Common myeloid progenitor, CD34-positive (primary cell): ENCODE results near the gene HYCC1.
"Not testable (repeated sequence)": the region's sequence is repeated elsewhere in the genome, so short reads cannot be mapped to it uniquely, and the experiment has no call there.

Experiments
- CTCF ChIA-PET: fragments of 350-600 bp; sonication (Branson Sonifier 250); formaldehyde crosslinking; loops from one replicate; lab custom pipeline; 2021; ENCODE audit warnings: antibody characterized with exemption; lab: Charles Lee
- POLR2A ChIA-PET: fragments of 350-600 bp; sonication (Branson Sonifier 250); formaldehyde crosslinking; loops from one replicate; lab custom pipeline; 2021; ENCODE audit warnings: antibody characterized with exemption; lab: Charles Lee
- DNase-seq, 3 donors: peaks; one replicate each; pipeline versions ENCODE4 v3.0.0 to v3.0.0-alpha.2; 2013
- H3K27ac ChIP-seq, 2 experiments: 1 replicate in 1 of 2; 2 replicates in 1 of 2; pipeline ENCODE4 v1.7.0; 2013; ENCODE audit warnings: inconsistent platforms in 2 of 2, low read length in 2 of 2, mild to moderate bottlenecking in 2 of 2, low read depth in 1 of 2, moderate library complexity in 1 of 2; ENCODE audit not compliant: severe bottlenecking in 2 of 2, insufficient read depth in 1 of 2, poor library complexity in 1 of 2
- H3K27me3 ChIP-seq, 5 experiments: replicated peaks in 2 of 5; 1 replicate in 3 of 5; 2 replicates in 2 of 5; pipeline versions ENCODE4 v1.6.1 to v1.7.0; 2013; ENCODE audit warnings: low read length in 4 of 5, mild to moderate bottlenecking in 2 of 5, moderate library complexity in 2 of 5, inconsistent platforms in 1 of 5; ENCODE audit not compliant: insufficient read depth in 5 of 5, control insufficient read depth in 4 of 5
- H3K36me3 ChIP-seq, 4 experiments: 1 replicate in 2 of 4; 2 replicates in 2 of 4; pipeline versions ENCODE4 v1.6.1 to v1.7.0; 2013; ENCODE audit warnings: low read length in 3 of 4, control low read depth in 1 of 4, mild to moderate bottlenecking in 1 of 4; ENCODE audit not compliant: control insufficient read depth in 4 of 4, insufficient read depth in 4 of 4
- H3K4me1 ChIP-seq, 4 experiments: 1 replicate in 3 of 4; 2 replicates in 1 of 4; pipeline versions ENCODE4 v1.6.1 to v1.7.1; 2013; ENCODE audit warnings: low read length in 3 of 4, mild to moderate bottlenecking in 3 of 4, control low read depth in 1 of 4, inconsistent platforms in 1 of 4, moderate library complexity in 1 of 4; ENCODE audit not compliant: control insufficient read depth in 4 of 4, insufficient read depth in 4 of 4; ENCODE audit errors: control extremely low read depth in 1 of 4
- H3K4me3 ChIP-seq, 7 experiments: 1 replicate in 4 of 7; 2 replicates in 3 of 7; pipeline versions ENCODE4 v1.5.1 to v1.7.0; 2013; ENCODE audit warnings: mild to moderate bottlenecking in 7 of 7, low read length in 6 of 7, moderate library complexity in 6 of 7, inconsistent platforms in 2 of 7, low read depth in 2 of 7, control low read depth in 1 of 7; ENCODE audit not compliant: insufficient read depth in 4 of 7, control insufficient read depth in 1 of 7; ENCODE audit errors: extremely low read depth in 1 of 7
- H3K9me3 ChIP-seq, 5 experiments: 1 replicate in 4 of 5; 2 replicates in 1 of 5; pipeline versions ENCODE4 v1.6.1 to v1.7.1; 2013; ENCODE audit warnings: low read length in 4 of 5, mild to moderate bottlenecking in 2 of 5, inconsistent platforms in 1 of 5, low read depth in 1 of 5, moderate library complexity in 1 of 5; ENCODE audit not compliant: control insufficient read depth in 4 of 5, insufficient read depth in 2 of 5; ENCODE audit errors: control extremely low read depth in 1 of 5
- WGBS: methylation state at CpG from one replicate; pipeline ENCODE4 v1.1.5; 2013; ENCODE audit not compliant: insufficient coverage; 5-methylcytosine and 5-hydroxymethylcytosine counted together

The HYCC1 gene

GRCh38 chr7:22985436-22985835, 28.5 kb downstream of the HYCC1 start:
- CTCF ChIA-PET: interaction anchor here (0.6 kb wide), 1 partner anchor 44 kb away, joined by 3 read pairs; no protein-coding TSS in a partner anchor
- peaks cover 0 to 15% (median 3%) of the 10 kb centered on the region in 4 experiments for H3K36me3 ChIP-seq
- no peak overlapping the region for H3K4me3 ChIP-seq
- POLR2A ChIA-PET: no interaction called here
- no peak for DNase-seq
- WGBS: no CpG with 5 or more reads among the region's 5 CpGs
- H3K27me3 ChIP-seq: no peaks in the 10 kb centered on the region
- H3K27ac ChIP-seq: no peak overlapping the region
- peaks cover 0 to 8% (median 0%) of the 10 kb centered on the region in 4 experiments for H3K4me1 ChIP-seq
- H3K9me3 ChIP-seq: no peaks in the 10 kb centered on the region

- Histone ChIP-seq H3K4me1 (no peaks in the 10 kb centered on the region), H3K27ac (no peak overlapping the region), H3K9me3 (no peaks in the 10 kb centered on the region), H3K36me3 (peaks cover 0 to 16% (median 3%) of the 10 kb centered on the region in 4 experiments), H3K4me3 (no peak overlapping the region), H3K27me3 (no peaks in the 10 kb centered on the region)
- WGBS: 100% methylated on average over 3 of the region's 6 CpGs
- CTCF ChIA-PET: no interaction called here
- DNase-seq: no peak
- POLR2A ChIA-PET: no interaction called here
These were observed 30.6 kb downstream of the HYCC1 start for GRCh38 chr7:22983257-22983855.

DNA sequence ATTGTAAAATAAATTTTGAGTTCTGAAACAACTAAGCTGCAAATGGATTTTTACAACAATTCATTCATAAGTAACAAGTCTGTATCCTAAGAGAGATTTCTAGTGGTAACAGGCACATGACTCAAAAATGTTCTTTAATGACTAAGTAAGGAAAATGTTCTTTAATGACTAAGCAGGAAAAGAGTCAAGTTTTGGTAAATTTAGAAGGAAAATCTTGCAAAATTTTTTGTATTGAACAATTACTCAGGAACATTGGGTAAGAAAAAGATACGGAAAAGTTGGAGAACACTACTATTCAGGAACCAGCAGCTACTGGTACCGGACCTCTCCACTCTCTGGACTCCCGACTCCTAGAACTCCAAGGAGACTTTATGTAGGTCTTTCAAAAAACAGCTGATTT, 33.5 kb downstream of the HYCC1 start:
- POLR2A ChIA-PET: no interaction called here
- Histone ChIP-seq H3K4me1 (no peaks in the 10 kb centered on the region), H3K27ac (no peak overlapping the region), H3K9me3 (no peaks in the 10 kb centered on the region), H3K27me3 (no peaks in the 10 kb centered on the region), H3K36me3 (peaks cover 6 to 25% (median 8%) of the 10 kb centered on the region in 4 experiments), H3K4me3 (no peak overlapping the region)
- 69% methylated on average over 2 of the region's 3 CpGs for WGBS
- DNase-seq: no peak
- CTCF ChIA-PET: no interaction called here

GRCh38 chr7:22979861-22980260, 34.1 kb downstream of the HYCC1 start:
- ChIA-PET CTCF (no interaction called here), POLR2A (no interaction called here)
- no peak overlapping the region for H3K4me3 ChIP-seq
- DNase-seq: no peak
- H3K36me3 ChIP-seq: peaks cover 6 to 24% (median 8%) of the 10 kb centered on the region in 4 experiments
- no peaks in the 10 kb centered on the region for H3K4me1 ChIP-seq
- 100% methylated on average over 1 of the region's 1 CpG for WGBS
- no peak overlapping the region for H3K27ac ChIP-seq
- H3K9me3 ChIP-seq: no peaks in the 10 kb centered on the region
- H3K27me3 ChIP-seq: no peaks in the 10 kb centered on the region

GRCh38 chr7:22979251-22979650, 34.7 kb downstream of the HYCC1 start:
- Histone ChIP-seq H3K27ac (no peak overlapping the region), H3K4me1 (no peaks in the 10 kb centered on the region), H3K36me3 (peaks cover 3 to 25% (median 8%) of the 10 kb centered on the region in 4 experiments), H3K9me3 (no peaks in the 10 kb centered on the region), H3K27me3 (no peaks in the 10 kb centered on the region), H3K4me3 (no peak overlapping the region)
- ChIA-PET CTCF (no interaction called here), POLR2A (no interaction called here)
- DNase-seq: no peak
- 100% methylated on average over 1 of the region's 2 CpGs for WGBS

DNA sequence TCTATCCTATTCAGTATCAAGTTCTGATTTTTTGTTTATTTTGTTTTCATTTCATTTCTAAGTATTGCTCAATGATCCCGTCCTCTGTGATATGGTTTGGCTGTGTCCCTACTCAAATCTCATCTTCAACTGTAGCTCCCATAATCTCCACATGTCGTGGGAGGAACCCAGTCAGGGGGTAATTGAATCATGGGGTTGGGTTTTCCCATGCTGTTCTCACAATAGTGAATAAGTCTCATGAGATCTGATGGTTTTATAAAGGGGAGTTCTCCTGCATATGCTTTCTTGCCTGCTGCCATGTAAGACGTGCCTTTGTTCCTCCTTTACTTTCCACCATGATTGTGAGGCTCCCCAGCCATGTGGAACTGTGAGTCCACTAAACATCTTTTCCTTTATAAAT, 39.3 kb downstream of the HYCC1 start:
- H3K27ac ChIP-seq, CTCF ChIA-PET, H3K27me3 ChIP-seq, H3K9me3 ChIP-seq, DNase-seq, H3K4me1 ChIP-seq, H3K4me3 ChIP-seq, POLR2A ChIA-PET: not testable (repeated sequence)
- 83% methylated on average over 1 of the region's 3 CpGs for WGBS
- peaks cover 0 to 24% (median 9%) of the 10 kb centered on the region in 4 experiments for H3K36me3 ChIP-seq

- no peak overlapping the region for H3K4me3 ChIP-seq
- ChIA-PET POLR2A (no interaction called here), CTCF (interaction anchor here (1.1 kb wide), 1 partner anchor 15 kb away, joined by 3 read pairs; no protein-coding TSS in a partner anchor)
- no CpG with 5 or more reads among the region's 2 CpGs for WGBS
- no peaks in the 10 kb centered on the region for H3K9me3 ChIP-seq
- peaks cover 0 to 28% (median 8%) of the 10 kb centered on the region in 4 experiments for H3K36me3 ChIP-seq
- H3K4me1 ChIP-seq: no peaks in the 10 kb centered on the region
- no peak overlapping the region for H3K27ac ChIP-seq
- H3K27me3 ChIP-seq: no peaks in the 10 kb centered on the region
- no peak for DNase-seq
These were observed 41.7 kb downstream of the HYCC1 start for GRCh38 chr7:22972207-22972606.
